ENCODE results near the gene SLC51A. TPM values are rescaled to one million over a fixed set of nuclear protein-coding genes. Genes with fewer than 3 reads are reported as not detected.

Gene SLC51A
- total and polyA plus RNA-seq, 9 of the 15 experiments (the other 6 are each of a cell fraction or from before 2014, with no cell fraction given), result 0.35 to 0.38 TPM; not detected in 7

DNA sequence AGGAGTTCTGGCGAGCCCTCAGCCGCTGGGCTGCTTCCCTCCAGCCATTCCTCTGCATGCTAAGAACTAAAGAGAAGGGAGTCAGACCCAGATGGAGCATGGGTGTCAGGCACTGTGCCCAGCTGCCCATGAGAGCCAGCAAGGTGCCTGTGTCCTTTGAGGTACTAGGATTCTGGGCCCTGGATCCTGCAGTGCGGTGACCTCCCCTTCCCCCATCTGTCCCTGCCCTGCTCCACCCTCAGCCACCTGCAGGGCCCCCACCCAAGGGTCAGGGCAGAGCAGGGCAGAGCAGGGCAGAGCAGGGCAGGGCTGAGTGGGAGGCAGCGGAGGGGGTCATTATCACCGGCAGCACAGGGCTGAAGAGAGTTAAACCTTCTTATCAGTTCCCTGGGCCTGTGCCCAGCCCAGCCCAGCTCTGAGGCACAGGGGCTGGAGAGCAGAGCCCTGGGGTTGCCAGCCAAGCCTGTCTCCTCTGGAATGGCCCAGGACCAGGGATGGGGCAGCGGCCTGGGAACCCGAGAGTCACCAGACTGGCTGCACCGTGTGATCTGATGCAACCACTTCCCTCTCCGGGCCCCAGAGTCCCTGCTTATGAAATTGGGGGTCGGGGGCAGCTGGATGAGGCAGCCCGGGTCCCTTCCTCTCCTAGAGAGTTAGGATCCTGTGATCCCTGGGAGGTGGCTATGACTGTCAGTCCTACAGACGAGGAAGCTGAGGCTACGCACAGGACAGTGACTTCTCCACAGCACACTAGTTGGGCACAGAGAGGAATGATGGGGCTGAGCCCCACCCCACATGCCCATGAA is 22.4 kb upstream of the SLC51A start (continued):
- TF ChIP-seq HSF4 (CRISPR knock-in tag; IDR thresholded peaks at IDR 0.05; ENCODE audit: borderline replicate concordance) (peak; percentile 85; the same call in 1 of the 2 replicates), DMBX1 (CRISPR knock-in tag; IDR thresholded peaks at IDR 0.05; ENCODE audit: borderline replicate concordance) (peak; percentile 44), ZNF76 (CRISPR knock-in tag; IDR thresholded peaks at IDR 0.05; ENCODE audit: borderline replicate concordance) (peak; percentile 84; the same call in 1 of the 2 replicates), ZNF583 (CRISPR knock-in tag; IDR thresholded peaks at IDR 0.05) (peak; percentile 84), KAT7 (CRISPR knock-in tag; IDR thresholded peaks at IDR 0.05; ENCODE audit: borderline replicate concordance) (no peak), ZNF121 (CRISPR knock-in tag; conservative IDR thresholded peaks at IDR 0.05) (no peak), C11orf30 (IDR thresholded peaks at IDR 0.05; ENCODE audit: low read depth) (no peak), NR2C2 (CRISPR knock-in tag; IDR thresholded peaks at IDR 0.05) (no peak), NR2C2 (tag; IDR thresholded peaks at IDR 0.05) (peak; percentile 41; the same call in 1 of the 2 replicates), CHD4 (IDR thresholded peaks at IDR 0.05; ENCODE audit: insufficient read depth, insufficient replicate concordance, low read depth, low read length, poor library complexity, severe bottlenecking) (no peak), TAF15 (IDR thresholded peaks at IDR 0.05; ENCODE audit: low read depth, low read length) (no peak), HNRNPL (IDR thresholded peaks at IDR 0.05; ENCODE audit: low read depth, low read length) (peak; percentile 85; the same call in 1 of the 2 replicates)
- TF ChIP-seq, protein P1, sequence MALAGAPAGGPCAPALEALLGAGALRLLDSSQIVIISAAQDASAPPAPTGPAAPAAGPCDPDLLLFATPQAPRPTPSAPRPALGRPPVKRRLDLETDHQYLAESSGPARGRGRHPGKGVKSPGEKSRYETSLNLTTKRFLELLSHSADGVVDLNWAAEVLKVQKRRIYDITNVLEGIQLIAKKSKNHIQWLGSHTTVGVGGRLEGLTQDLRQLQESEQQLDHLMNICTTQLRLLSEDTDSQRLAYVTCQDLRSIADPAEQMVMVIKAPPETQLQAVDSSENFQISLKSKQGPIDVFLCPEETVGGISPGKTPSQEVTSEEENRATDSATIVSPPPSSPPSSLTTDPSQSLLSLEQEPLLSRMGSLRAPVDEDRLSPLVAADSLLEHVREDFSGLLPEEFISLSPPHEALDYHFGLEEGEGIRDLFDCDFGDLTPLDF (CRISPR knock-in tag; IDR thresholded peaks at IDR 0.05), result peak; percentile 48; the same call in 1 of the 2 replicates
- TF ChIP-seq, protein P2, sequence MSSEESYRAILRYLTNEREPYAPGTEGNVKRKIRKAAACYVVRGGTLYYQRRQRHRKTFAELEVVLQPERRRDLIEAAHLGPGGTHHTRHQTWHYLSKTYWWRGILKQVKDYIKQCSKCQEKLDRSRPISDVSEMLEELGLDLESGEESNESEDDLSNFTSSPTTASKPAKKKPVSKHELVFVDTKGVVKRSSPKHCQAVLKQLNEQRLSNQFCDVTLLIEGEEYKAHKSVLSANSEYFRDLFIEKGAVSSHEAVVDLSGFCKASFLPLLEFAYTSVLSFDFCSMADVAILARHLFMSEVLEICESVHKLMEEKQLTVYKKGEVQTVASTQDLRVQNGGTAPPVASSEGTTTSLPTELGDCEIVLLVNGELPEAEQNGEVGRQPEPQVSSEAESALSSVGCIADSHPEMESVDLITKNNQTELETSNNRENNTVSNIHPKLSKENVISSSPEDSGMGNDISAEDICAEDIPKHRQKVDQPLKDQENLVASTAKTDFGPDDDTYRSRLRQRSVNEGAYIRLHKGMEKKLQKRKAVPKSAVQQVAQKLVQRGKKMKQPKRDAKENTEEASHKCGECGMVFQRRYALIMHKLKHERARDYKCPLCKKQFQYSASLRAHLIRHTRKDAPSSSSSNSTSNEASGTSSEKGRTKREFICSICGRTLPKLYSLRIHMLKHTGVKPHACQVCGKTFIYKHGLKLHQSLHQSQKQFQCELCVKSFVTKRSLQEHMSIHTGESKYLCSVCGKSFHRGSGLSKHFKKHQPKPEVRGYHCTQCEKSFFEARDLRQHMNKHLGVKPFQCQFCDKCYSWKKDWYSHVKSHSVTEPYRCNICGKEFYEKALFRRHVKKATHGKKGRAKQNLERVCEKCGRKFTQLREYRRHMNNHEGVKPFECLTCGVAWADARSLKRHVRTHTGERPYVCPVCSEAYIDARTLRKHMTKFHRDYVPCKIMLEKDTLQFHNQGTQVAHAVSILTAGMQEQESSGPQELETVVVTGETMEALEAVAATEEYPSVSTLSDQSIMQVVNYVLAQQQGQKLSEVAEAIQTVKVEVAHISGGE (CRISPR knock-in tag; IDR thresholded peaks at IDR 0.05), result peak in 1 of 3 experiments; percentile 65; a peak in 2 of 6 replicates
- TF ChIP-seq, protein P3, sequence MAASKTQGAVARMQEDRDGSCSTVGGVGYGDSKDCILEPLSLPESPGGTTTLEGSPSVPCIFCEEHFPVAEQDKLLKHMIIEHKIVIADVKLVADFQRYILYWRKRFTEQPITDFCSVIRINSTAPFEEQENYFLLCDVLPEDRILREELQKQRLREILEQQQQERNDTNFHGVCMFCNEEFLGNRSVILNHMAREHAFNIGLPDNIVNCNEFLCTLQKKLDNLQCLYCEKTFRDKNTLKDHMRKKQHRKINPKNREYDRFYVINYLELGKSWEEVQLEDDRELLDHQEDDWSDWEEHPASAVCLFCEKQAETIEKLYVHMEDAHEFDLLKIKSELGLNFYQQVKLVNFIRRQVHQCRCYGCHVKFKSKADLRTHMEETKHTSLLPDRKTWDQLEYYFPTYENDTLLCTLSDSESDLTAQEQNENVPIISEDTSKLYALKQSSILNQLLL (CRISPR knock-in tag; IDR thresholded peaks at IDR 0.05; ENCODE audit: borderline replicate concordance), result no peak
- TF ChIP-seq, protein P4, sequence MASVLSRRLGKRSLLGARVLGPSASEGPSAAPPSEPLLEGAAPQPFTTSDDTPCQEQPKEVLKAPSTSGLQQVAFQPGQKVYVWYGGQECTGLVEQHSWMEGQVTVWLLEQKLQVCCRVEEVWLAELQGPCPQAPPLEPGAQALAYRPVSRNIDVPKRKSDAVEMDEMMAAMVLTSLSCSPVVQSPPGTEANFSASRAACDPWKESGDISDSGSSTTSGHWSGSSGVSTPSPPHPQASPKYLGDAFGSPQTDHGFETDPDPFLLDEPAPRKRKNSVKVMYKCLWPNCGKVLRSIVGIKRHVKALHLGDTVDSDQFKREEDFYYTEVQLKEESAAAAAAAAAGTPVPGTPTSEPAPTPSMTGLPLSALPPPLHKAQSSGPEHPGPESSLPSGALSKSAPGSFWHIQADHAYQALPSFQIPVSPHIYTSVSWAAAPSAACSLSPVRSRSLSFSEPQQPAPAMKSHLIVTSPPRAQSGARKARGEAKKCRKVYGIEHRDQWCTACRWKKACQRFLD (CRISPR knock-in tag; IDR thresholded peaks at IDR 0.05), result peak; percentile 71
- TF ChIP-seq, protein P5, sequence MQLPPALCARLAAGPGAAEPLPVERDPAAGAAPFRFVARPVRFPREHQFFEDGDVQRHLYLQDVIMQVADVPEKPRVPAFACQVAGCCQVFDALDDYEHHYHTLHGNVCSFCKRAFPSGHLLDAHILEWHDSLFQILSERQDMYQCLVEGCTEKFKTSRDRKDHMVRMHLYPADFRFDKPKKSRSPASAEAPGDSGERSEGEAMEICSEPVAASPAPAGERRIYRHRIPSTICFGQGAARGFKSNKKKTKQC (CRISPR knock-in tag; IDR thresholded peaks at IDR 0.05), result 0 out of 2 replicates have a peak, but pooled peaks have one; percentile 11

All from K562 (cell line).